Measurements from ENCODE around the gene ADARB2.

ADARB2 gene

DNA sequence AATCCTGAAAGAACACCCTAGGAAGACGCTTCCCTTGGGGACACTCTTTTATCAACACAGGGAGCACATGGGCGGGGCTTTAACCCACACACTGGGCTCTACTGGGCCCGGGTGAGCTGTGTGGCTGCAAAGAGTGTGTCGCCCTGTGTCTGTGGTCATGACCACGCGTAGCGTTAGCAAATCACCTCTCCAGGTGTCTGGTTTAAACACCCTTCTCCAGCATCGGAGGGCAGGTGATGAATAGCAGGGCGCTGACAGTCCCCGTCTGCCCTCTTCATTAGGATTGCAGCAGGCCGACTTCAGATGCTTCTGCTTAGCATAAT is 127.7 kb downstream of the ADARB2 start:
- DNase-seq, result peak; percentile 50 to 78 (median 65)

DNA sequence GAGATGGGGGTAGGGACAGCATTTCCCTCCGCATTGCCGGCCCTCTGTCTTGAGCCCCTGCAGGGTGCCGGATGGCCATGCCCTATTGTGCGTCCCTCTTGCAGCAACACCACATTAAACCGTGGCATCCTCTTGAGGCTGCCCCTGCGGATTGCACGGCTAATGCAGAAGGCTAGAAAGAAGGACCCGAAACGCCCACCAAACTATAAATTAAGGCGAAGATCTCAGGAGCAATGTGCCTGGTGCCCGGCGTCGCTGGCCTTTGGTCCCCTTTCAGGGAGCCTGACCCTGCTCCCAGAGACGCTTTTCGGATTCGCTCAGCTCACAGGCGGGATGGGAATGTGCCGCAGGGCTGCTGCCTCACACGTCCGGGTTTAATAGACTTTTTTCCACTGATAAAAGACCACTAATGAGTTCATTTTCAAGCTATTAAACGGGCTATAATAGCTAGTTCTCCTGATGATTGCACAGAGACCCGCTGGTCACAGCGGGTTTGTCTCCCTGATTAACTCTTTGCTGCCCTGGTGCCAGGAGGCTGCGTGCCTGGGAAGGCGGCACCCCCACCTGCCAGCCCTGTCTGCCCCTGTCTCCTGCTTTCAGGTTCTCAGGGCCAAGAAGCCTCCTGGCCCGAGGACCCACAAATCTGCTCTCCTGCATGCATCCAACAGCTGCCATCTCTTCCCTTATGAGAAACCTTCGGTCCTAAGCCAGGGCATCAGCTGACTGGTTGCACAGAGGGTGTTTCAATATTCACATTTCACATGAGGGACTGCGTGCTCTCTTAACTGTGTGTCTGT is 128.3 kb downstream of the ADARB2 start:
- peak in 2 of 3 experiments; percentile 65 to 79 for DNase-seq

DNA sequence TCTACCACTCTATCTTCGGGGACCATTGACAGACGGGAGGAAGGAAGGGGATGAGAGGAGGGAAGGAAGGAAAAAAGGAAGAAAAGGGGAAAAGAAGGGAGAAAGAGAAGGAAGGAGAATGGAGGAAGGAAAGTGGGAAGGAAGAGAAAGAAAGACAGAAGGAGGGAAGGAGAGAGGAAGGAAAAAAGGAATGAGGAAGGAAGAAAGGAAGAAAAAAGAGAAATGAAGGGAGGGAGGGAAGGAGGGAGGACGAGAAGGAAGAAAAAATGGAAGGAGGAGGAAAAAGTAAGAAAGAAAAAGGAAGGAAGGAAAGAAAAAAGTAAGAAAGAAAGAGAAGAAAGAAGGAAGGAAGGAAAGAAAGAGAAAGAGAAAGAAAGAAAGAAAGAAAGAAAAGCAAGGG is 128.9 kb downstream of the ADARB2 start:
- no peak for DNase-seq

- no peak for DNase-seq
Measured at GRCh38 chr10:1607466-1607865, 129.9 kb downstream of the ADARB2 start.

GRCh38 chr10:1605999-1606940 is 131.1 kb downstream of the ADARB2 start:
- DNase-seq, result peak in 1 of 3 experiments; percentile 10

DNA sequence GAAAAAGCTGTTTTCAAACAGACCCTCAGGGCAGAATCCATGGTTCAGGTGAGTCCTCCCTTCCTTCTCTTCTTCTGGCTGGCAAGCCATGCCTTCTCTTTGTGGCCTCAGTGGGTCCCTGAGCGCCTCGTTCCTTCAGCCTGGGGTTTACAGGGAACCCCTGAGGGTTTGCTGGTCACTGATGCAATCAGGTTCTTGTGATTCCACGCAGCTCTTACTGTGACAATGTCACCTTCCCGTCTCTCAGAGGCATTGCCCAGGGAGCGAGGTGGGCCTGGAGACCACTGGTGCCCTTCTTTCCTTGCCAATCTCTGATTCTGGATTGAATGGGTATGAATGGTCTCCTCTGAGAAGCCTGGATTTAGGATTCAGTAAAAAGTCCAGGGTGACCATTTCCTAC is 132.2 kb downstream of the ADARB2 start:
- DNase-seq, result no peak

DNA sequence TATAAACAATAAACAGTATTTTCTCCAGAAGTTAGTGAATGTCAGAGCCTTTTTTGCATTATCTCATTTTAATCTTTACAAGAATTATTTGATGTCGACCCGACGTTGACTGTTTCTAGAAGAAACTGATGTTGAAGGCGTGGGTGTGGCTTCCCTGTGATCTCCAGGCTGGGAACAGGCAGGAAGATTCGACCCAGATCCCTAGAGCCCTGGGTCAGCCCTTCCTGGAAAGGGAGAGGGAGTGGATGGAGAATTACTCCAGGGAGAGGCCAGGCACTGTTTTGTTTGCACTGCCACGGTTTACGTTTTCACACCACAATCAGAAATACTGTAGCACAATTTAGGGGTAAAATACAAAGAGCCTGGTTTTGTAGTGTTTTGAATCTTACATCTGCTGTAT is 133.1 kb downstream of the ADARB2 start:
- no peak for DNase-seq

DNA sequence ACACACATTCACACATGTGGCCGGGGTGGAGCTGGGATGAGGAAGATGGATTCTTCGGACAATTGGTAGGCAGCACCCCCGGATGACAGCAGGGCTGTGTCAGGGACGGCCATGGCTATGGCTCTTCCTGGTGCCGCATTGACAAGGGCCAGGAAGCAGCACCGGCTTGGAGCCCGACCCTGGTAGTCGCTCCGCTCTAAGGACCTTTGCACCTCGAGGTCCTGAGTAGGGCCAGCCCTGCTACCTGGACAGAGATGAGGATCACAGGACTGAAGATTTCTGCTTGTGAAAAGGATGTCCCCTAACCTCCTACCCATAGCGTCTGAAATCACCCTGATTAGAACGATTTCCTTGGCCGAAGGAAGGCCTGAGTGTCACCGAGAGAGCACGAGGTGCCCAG is 134.1 kb downstream of the ADARB2 start:
- no peak for DNase-seq

DNA sequence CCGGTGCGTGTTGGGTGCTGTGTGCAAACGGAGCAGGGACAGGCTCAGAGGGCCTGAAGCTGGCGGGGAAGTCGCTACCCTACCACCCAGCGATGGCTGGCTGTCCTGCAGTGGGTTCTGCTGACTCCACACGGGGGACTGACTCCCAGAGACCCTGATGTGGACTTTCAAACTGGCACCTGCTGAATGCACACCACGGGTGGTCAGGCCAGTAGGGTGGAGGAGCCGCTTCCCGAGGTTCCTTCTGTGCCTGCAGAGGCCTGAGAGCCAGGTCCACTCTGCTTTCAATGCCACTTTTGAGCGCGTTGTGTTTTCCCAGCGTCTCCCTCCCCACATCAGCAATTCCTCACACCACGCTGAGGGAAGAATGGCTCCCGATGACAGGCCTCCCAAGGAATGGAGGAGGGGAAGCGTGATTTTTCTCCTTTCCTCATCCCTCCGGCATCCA is 135.3 kb downstream of the ADARB2 start:
- no peak for DNase-seq

DNA sequence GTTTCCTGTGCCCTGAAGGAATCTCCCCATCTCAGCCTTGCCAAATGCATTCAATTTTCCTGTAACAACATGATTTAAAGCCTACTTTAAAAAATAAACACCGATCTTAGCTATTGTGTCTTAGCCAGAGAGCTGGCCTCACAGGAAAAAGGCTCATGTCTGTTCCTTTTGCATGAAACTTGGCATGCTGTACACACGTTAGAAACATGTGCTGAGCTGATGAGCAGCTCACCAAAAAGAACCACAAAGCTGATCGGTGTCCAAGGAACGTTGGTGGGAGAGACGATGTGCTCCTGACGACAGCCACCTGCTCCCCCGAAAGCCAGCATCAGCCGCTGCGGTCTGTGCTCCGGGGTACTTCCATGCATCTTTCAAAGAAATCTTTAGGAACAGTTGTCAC is 135.9 kb downstream of the ADARB2 start:
- no peak for DNase-seq

- peak in 1 of 3 experiments; percentile 39 for DNase-seq
Measured at GRCh38 chr10:1600861-1601260, 136.5 kb downstream of the ADARB2 start.

GRCh38 chr10:1598393-1599153 is 138.8 kb downstream of the ADARB2 start:
- no peak for DNase-seq

GRCh38 chr10:1597370-1598146 is 139.8 kb downstream of the ADARB2 start:
- DNase-seq, result no peak

- DNase-seq, result no peak
Measured at GRCh38 chr10:1596482-1597099, 140.7 kb downstream of the ADARB2 start.

DNA sequence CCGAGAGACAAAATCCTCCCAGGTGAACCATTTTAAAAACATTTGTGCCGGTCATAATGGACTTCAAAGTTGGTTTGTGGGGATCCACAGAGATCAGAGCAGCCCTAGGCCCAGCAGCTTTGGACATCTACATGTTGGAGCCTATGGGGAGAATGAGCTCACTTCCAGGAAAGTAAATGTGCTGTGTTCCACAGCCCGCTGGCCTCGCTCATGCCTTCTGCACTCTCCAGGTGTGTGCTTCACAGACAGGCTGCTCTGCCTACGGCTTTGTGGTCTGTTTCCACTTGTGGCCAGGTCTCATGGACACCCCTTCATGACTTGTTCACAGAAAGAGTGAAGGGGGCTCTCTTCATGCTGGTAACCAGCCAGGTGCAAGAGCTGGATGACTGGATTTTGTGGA is 141.6 kb downstream of the ADARB2 start:
- peak in 1 of 3 experiments; percentile 4 for DNase-seq

DNA sequence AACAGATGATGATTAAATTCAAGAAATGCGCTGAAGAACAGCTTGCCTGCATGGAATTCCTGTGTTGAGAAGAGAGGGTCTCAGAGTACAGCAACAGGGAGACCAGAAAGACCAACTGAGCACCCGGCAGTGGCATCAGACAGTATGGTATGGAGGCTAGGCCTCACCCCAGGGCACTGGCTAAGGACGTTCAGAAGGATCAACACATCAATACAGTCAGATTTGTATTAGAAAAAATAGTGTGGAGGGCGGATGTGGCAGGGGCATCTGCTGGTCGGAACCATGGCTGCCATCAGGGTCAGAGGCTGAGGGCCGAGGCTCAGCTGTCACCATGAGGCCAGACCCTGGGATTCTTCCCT is 142.1 kb downstream of the ADARB2 start:
- no peak for DNase-seq

DNA sequence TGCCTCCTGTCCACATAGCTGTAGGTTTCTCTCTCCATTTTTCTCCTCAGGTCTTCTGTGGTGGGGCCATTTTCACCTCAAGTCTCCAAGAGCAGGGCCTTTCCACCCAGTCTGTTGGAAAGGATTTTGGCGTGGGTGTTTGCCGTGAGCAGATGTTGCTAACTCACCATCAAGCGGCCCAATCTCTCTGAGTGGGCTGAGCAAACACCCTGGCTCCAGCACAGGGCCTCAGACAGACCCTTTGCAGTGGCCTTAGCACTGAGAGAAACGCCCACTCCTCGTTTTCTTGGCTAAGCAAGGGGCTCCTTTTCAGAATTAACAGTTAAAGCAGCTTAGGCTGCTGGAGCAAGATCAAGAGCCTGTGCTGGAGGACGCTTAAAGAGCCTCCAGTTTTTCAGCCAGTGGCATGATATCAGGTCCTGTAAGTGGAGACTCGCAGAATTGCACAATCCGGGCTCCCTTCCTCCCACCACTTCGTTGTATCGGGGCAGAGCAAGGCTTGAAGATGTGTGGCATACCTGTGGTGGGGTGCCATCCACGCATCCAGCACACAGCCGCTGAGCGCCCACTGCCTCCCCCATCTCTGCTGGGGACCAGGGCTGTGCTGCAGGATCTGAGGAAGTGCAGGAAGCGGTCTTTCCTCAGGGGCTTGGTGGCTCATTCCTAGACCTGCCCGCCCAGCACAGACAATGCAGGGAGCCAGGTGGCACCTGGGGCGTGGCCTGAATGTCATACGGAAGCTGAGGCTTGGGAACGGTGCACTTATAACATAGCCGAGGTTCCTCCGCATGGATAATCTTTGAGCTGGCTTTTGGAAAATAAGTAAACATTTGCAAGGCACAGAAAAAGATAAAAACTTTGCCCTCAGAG is 142.7 kb downstream of the ADARB2 start:
- DNase-seq, result peak in 1 of 3 experiments; percentile 63

GRCh38 chr10:1591742-1592141 is 145.6 kb downstream of the ADARB2 start:
- DNase-seq, result no peak

DNA sequence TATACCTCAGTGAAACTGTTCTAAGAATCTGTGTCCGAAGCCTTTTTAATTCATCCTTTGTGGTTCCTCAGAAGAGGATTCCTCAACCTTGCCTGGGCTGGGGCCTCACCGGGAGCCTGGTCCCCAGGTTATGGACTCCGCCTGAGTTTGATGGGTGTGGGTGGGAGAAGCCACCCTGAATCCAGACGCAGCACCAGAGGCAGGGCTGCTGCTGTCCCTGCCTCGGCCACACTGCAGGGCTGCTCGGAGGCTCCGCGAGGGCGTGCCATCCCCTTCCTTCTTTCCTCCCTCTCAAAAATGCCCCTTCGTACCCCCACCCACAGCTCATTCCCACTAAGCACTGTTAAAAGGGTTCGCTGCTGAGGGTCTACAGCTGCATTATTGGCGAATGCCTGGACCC is 146.3 kb downstream of the ADARB2 start:
- DNase-seq, result no peak

DNA sequence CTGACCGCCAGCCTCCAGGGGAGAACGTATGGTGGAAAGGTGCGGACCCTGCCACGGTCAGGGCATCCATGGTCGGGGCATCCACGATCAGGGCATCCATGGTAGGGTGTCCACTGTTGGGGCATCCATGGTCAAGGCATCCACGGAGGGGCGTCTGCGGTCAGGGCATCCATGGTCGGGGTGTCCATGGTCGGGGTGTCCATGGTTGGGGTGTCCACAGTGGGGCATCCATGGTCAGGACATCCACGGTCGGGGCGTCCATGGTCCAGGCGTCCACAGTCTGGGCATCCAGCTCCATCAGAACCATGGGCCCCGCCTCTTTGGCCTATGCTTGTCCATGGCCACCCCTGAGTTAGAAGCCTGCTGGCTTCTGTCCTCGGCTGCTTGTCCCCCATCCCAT is 148.1 kb downstream of the ADARB2 start:
- DNase-seq, result no peak

GRCh38 chr10:1582739-1583138 is 154.6 kb downstream of the ADARB2 start:
- no peak for DNase-seq

Measured in NCI-H1417 (cell line).